AG10803 (cell line): ENCODE measurements around the gene IFT88.

ENCODE experiments used
- DNase-seq: peaks from one replicate; pipeline ENCODE4 v3.0.0; 2010; ENCODE audit warnings: low read depth
- H3K4me3 ChIP-seq: 2 replicates; pipeline ENCODE4 v1.5.1; 2011; ENCODE audit warnings: mild to moderate bottlenecking, low read length, control low read depth
- CTCF ChIP-seq: conservative IDR thresholded peaks from 2 replicates; pipeline ENCODE4 v1.5.1; 2011; ENCODE audit warnings: mild to moderate bottlenecking, low read length, control low read depth, inconsistent platforms

The IFT88 gene

GRCh38 chr13:20623000-20623399, 56.0 kb downstream of the IFT88 start:
- no peak overlapping the region for H3K4me3 ChIP-seq
- no peak for DNase-seq
- no peak for TF ChIP-seq CTCF

GRCh38 chr13:20624213-20624612, 57.3 kb downstream of the IFT88 start:
- no peak overlapping the region for H3K4me3 ChIP-seq
- DNase-seq, result no peak
- 0 out of 2 replicates have a peak, but pooled peaks have one; percentile 5 for TF ChIP-seq CTCF

- no peak for DNase-seq
These were observed 66.8 kb downstream of the IFT88 start for GRCh38 chr13:20633802-20634201.

GRCh38 chr13:20636079-20636478, 69.1 kb downstream of the IFT88 start:
- TF ChIP-seq CTCF, result no peak
- DNase-seq, result no peak
- no peak overlapping the region for H3K4me3 ChIP-seq

More at GRCh38 chr13:20633802-20634201, 66.8 kb downstream of the IFT88 start:
- TF ChIP-seq CTCF, result no peak
- no peak overlapping the region for H3K4me3 ChIP-seq

GRCh38 chr13:20637811-20638210, 70.9 kb downstream of the IFT88 start:
- no peak for TF ChIP-seq CTCF
- DNase-seq, result no peak
- no peak overlapping the region for H3K4me3 ChIP-seq

GRCh38 chr13:20647758-20648157, 80.8 kb downstream of the IFT88 start:
- no peak overlapping the region for H3K4me3 ChIP-seq
- no peak for TF ChIP-seq CTCF
- DNase-seq, result no peak

- no peak for DNase-seq
- H3K4me3 ChIP-seq, result no peak overlapping the region
- TF ChIP-seq CTCF, result no peak
These were observed 86.0 kb downstream of the IFT88 start for GRCh38 chr13:20652946-20653345.
